MV-4-11 (cell line): Measurements from ENCODE around the gene ITPR3.

Source experiments
- DNase-seq: peaks from one replicate; lab custom pipeline; 2025; lab: John Stamatoyannopoulos, UW

ITPR3 gene

GRCh38 chr6:33670086-33670660, 49.1 kb downstream of the ITPR3 start:
- DNase-seq, result no peak

- DNase-seq, result no peak
Observed at GRCh38 chr6:33670971-33671743, 50.0 kb downstream of the ITPR3 start.

- no peak for DNase-seq
Observed at GRCh38 chr6:33671744-33672072, 50.6 kb downstream of the ITPR3 start.

- DNase-seq, result peak; percentile 89
Observed at GRCh38 chr6:33672808-33673207, 51.7 kb downstream of the ITPR3 start.

GRCh38 chr6:33673851-33674250, 52.7 kb downstream of the ITPR3 start:
- no peak for DNase-seq

- DNase-seq, result no peak
Observed at GRCh38 chr6:33675968-33676367, 54.8 kb downstream of the ITPR3 start.

GRCh38 chr6:33676416-33677142, 55.5 kb downstream of the ITPR3 start:
- DNase-seq, result no peak

- DNase-seq, result no peak
Observed at GRCh38 chr6:33677143-33677660, 56.1 kb downstream of the ITPR3 start.

- DNase-seq, result no peak
Observed at GRCh38 chr6:33677689-33678088, 56.6 kb downstream of the ITPR3 start.

GRCh38 chr6:33678233-33678931, 57.3 kb downstream of the ITPR3 start:
- no peak for DNase-seq

- DNase-seq, result no peak
Observed at GRCh38 chr6:33678932-33679490, 57.9 kb downstream of the ITPR3 start.

GRCh38 chr6:33679761-33680160, 58.6 kb downstream of the ITPR3 start:
- DNase-seq, result no peak

GRCh38 chr6:33682341-33682740, 61.2 kb downstream of the ITPR3 start:
- no peak for DNase-seq

GRCh38 chr6:33683051-33683571, 62.0 kb downstream of the ITPR3 start:
- DNase-seq, result peak; percentile 11

- DNase-seq, result no peak
Observed at GRCh38 chr6:33683576-33684427, 62.7 kb downstream of the ITPR3 start.

- DNase-seq, result no peak
Observed at GRCh38 chr6:33684428-33684896, 63.3 kb downstream of the ITPR3 start.

- no peak for DNase-seq
Observed at GRCh38 chr6:33684983-33685382, 63.9 kb downstream of the ITPR3 start.

GRCh38 chr6:33685411-33686224, 64.5 kb downstream of the ITPR3 start:
- no peak for DNase-seq

GRCh38 chr6:33686225-33686924, 65.3 kb downstream of the ITPR3 start:
- DNase-seq, result no peak
